Cardiac muscle cell (in vitro differentiated cells and primary cell): ENCODE results near the gene RGL2. TPM values are rescaled to one million over a fixed set of nuclear protein-coding genes. Genes with fewer than 3 reads are reported as not detected.

Source experiments
- DNase-seq, 2 donors: peaks; one replicate each; pipeline versions ENCODE4 v3.0.0 to v3.0.0-alpha.2; 2010 to 2017; ENCODE audit warnings: low read depth in 1 of 2, low spot score in 1 of 2
- H3K27ac ChIP-seq: fragments of 200-600 bp; sonication (generic); 2 replicates; pipeline ENCODE4 v1.5.1; 2016
- H3K27me3 ChIP-seq: fragments of 200-600 bp; sonication (generic); 2 replicates; pipeline ENCODE4 v1.6.0; 2016; ENCODE audit warnings: control low read depth
- H3K36me3 ChIP-seq: fragments of 200-600 bp; sonication (generic); 2 replicates; pipeline ENCODE4 v1.5.1; 2016; ENCODE audit warnings: control low read depth
- H3K4me1 ChIP-seq: fragments of 200-600 bp; sonication (generic); 2 replicates; pipeline ENCODE4 v1.8.1; 2017; ENCODE audit warnings: low read depth, mild to moderate bottlenecking, mixed run types
- H3K4me3 ChIP-seq: fragments of 200-600 bp; sonication (generic); 2 replicates; pipeline ENCODE4 v1.5.1; 2016; ENCODE audit warnings: mild to moderate bottlenecking
- H3K9me3 ChIP-seq: fragments of 200-600 bp; sonication (generic); 2 replicates; pipeline ENCODE4 v1.5.1; 2017; ENCODE audit warnings: low read depth, mild to moderate bottlenecking, control low read depth
- polyA plus RNA-seq: library from polyadenylated mRNA; unstranded; fragments of >200 nt; fragmentation: Nextera tagmentation; extraction: Ambion mirVana; gene quantifications from 2 replicates; pipeline ENCODE4 v1.2.1, GENCODE V29; 2016
- total RNA-seq: library from RNA; depleted of rRNA; stranded (reverse); fragments of >200 nt; gene quantifications from 2 replicates; pipeline ENCODE4 v1.2.3, GENCODE V29; 2016
- TF ChIP-seq, protein P1 (sequence below): IDR thresholded peaks from 2 replicates; pipeline ENCODE4 v1.5.1; 2012; ENCODE audit warnings: low read depth, mild to moderate bottlenecking, low read length

The RGL2 gene
- total and polyA plus RNA-seq, 2 experiments from 2014 or later = 86.1 to 89.8 TPM

DNA sequence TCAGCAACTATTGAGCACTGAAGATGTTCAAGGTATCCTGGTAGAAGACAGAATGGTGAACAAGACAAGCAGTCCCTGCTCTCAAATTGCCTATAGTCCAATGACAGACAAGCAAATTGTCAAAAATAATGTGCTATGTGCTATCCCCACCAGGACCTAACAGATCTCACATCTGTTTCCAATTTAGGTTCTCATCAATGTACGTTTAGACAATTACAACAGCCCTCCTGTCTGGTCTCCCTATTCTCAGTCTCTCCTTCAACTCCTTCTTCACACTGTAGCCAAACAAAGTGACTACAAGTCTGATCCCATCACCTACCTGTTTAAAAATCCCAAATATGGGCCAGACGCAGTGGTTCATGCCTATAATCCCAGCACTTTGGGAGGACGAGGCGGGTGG, 7.6 kb upstream of the RGL2 start:
- no peaks in the 10 kb centered on the region for H3K27me3 ChIP-seq
- TF ChIP-seq, protein P1, sequence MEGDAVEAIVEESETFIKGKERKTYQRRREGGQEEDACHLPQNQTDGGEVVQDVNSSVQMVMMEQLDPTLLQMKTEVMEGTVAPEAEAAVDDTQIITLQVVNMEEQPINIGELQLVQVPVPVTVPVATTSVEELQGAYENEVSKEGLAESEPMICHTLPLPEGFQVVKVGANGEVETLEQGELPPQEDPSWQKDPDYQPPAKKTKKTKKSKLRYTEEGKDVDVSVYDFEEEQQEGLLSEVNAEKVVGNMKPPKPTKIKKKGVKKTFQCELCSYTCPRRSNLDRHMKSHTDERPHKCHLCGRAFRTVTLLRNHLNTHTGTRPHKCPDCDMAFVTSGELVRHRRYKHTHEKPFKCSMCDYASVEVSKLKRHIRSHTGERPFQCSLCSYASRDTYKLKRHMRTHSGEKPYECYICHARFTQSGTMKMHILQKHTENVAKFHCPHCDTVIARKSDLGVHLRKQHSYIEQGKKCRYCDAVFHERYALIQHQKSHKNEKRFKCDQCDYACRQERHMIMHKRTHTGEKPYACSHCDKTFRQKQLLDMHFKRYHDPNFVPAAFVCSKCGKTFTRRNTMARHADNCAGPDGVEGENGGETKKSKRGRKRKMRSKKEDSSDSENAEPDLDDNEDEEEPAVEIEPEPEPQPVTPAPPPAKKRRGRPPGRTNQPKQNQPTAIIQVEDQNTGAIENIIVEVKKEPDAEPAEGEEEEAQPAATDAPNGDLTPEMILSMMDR = no peak
- no peak overlapping the region for H3K27ac ChIP-seq
- H3K9me3 ChIP-seq = no peaks in the 10 kb centered on the region
- H3K4me1 ChIP-seq = no peaks in the 10 kb centered on the region
- H3K4me3 ChIP-seq = no peak overlapping the region
- no peaks in the 10 kb centered on the region for H3K36me3 ChIP-seq
- no peak for DNase-seq

DNA sequence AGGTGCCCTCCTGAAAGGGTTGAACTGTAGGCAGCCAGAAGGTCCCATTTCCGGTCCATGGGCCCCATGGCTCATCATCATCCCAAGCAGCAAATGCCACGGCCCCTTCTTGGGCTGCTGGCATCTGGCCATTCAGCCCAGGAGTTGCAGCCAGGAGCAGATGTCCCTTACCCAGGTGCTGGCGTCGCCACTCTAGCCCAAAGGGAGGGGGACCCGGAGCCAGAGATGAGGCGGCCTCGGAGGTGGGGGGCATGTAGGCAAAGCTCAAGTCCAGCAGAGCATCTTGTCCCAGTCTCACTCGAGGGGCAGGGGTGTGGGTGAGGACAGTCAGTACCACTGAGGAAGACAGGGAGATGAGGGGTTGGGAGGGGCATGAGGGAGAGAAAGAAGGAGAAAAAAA, 6.3 kb upstream of the RGL2 start:
- no peak overlapping the region for H3K27ac ChIP-seq
- H3K9me3 ChIP-seq = no peaks in the 10 kb centered on the region
- no peaks in the 10 kb centered on the region for H3K36me3 ChIP-seq
- no peaks in the 10 kb centered on the region for H3K4me1 ChIP-seq
- no peaks in the 10 kb centered on the region for H3K27me3 ChIP-seq
- H3K4me3 ChIP-seq = no peak overlapping the region
- TF ChIP-seq, protein P1 = no peak
- DNase-seq = no peak

DNA sequence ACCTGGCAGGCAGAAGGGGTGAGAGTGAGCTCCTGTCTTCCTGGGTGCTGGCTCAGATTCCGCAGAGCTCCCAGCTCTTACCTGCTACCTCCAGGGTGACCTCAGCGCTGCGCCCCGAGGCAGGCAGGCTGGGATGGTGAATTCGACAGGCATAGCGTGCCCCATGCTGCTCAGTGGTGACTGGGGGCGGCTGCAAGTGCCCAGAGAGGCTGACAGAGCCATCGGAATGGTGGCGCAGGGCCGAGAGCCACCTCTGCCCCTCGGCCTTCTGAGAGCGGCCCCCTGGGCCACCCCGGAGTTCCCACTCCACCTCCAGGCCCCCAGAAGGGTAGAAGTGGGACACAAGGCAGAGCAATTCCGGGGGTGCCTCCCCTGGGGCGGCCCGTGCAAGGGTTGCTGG, 5.5 kb upstream of the RGL2 start:
- Histone ChIP-seq H3K27me3 (no peaks in the 10 kb centered on the region), H3K27ac (no peak overlapping the region), H3K4me3 (no peak overlapping the region), H3K9me3 (no peaks in the 10 kb centered on the region), H3K36me3 (no peaks in the 10 kb centered on the region), H3K4me1 (no peaks in the 10 kb centered on the region)
- no peak for DNase-seq
- TF ChIP-seq, protein P1 = no peak

DNA sequence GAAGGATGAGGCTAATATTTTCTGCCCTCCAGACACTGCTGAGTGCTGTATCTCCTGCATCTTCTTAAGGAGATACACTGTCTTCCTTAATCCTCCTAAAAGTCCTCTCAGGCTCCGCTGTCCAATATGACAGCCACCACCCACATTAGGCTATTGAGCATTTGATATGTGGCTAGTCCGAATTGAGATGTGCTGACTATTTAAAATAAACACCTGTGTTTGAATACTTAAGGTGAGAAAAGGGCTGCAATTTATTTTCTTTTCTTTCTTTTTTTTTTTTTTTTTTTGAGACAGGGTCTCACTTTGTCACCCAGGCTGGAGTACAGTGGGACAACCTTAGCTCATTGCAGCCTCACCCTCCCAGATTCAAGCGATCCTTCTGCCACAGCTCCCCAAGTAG, 3.1 kb upstream of the RGL2 start:
- Histone ChIP-seq H3K4me3 (no peak overlapping the region), H3K27ac (no peak overlapping the region), H3K4me1 (peaks cover 3% of the 10 kb centered on the region), H3K27me3 (no peaks in the 10 kb centered on the region), H3K36me3 (no peaks in the 10 kb centered on the region), H3K9me3 (no peaks in the 10 kb centered on the region)
- no peak for DNase-seq
- TF ChIP-seq, protein P1 = no peak

DNA sequence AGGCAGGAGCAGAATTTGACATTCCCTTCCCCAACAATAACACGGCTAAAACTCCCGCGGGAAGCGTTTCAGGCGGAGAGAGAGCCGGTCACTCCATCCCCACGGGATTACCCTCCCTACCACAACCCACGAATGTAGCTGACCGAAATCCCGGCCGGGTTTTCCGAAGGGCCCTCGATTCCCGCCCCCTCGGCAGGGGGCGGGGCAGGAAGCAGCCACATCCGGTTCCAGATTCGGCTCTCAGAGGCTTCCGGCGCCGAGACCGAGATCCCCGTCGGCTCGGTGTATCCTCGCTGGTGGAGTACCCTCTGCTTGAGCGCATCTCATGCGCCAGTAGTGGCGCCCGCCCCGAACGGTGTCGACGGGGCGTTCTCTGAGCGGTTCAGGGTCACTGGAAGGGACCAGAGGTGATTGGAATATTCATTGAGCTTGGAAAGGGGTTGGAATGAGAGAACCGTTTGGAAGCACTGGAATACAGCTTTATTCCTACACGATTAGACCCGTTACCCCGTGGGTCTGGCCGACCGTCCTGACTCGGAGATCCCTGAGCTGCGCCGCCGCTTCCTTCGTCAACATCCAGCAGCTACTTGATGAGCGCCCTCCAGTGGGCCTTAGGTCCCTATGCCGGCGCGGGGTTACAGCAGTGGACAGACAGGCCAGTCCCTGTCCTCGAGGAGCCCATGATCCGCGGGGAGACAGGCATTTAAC, 649 bp upstream of the RGL2 start:
- H3K4me1 ChIP-seq = peaks cover 3% of the 10 kb centered on the region
- peak; percentile 93 to 96 for DNase-seq
- no peaks in the 10 kb centered on the region for H3K9me3 ChIP-seq
- TF ChIP-seq, protein P1 = peak; percentile 85
- H3K4me3 ChIP-seq = peak overlapping the region; percentile 97
- H3K27ac ChIP-seq = peak overlapping the region; percentile 95
- H3K36me3 ChIP-seq = peaks cover 5% of the 10 kb centered on the region
- H3K27me3 ChIP-seq = no peaks in the 10 kb centered on the region
